ENCODE measurements around the gene CHFR.
"Not testable (repeated sequence)": the region's sequence is repeated elsewhere in the genome, so short reads cannot be mapped to it uniquely, and the experiment has no call there.

CHFR gene

DNA sequence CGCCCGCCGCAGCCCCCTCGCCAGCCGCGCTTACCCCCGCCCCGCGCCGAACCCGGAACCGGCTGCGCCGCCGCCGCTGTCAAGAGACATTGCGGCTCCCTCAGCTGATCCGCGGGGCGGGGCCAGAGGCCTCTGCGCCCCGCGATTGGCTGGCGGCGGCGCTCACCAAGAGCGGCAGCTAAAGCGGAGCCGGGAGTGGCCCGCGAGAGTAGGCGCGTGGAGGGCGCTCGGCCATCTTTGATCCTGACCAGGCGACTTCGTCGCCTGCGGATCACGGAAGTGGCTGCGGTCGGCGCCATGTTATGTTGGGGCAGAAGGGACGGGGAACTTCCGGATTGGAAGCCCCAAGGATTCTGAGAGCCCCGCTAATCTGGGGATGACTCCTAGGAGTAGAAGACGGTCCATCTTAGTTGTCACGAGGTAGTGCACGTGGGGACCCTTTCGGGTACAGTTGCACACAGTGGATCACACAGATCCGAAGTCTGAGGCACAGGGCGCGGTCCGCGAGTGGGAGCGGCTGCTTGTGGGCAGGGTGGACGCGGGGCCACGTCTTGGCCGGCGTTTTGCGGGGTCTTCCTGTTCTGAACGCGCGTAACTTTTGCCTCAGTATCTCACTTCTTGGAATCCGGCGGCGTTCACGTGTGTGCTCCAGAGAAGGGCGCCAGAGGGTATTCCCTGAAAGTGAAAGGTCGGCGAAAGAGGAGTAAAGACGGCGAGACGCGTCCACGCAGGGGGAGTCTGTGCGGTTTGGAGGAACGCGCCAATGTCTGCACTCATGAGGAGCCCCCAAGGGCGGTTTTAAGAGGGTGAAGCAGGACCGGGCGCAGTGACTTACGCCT, at the start of gene CHFR:
Gene CHFR, minus strand, starts transcription at position 93 of the 839 bp plus-strand sequence. CDS start 277 bp downstream, outside the sequence.
- DNase-seq, result peak; percentile 70

GRCh38 chr12:132936921-132937320, 49.5 kb upstream of the CHFR start:
- DNase-seq, result not testable (repeated sequence)

DNA sequence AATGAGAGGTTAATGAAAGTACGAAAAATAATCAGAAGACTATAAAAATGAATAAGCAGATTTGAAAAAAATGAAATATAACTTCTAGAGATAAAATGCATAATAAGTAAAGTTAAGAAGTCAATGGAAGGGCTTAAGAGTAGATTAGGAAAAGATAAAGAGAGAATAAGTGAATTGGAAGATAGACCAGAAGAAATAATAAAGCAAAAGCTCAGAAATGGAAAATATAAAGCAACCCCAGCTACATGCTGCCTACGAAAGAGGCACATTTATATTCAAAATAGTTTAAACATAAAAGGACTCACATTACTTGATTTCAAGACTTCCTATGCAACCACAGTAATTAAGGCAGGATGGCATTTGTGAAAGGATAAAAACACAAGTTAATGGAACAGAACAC, 48.8 kb upstream of the CHFR start:
- no peak for DNase-seq

GRCh38 chr12:132926415-132926833, 39.0 kb upstream of the CHFR start:
- no peak for DNase-seq

- no peak for DNase-seq
Observed at GRCh38 chr12:132925597-132926414, 38.4 kb upstream of the CHFR start.

DNA sequence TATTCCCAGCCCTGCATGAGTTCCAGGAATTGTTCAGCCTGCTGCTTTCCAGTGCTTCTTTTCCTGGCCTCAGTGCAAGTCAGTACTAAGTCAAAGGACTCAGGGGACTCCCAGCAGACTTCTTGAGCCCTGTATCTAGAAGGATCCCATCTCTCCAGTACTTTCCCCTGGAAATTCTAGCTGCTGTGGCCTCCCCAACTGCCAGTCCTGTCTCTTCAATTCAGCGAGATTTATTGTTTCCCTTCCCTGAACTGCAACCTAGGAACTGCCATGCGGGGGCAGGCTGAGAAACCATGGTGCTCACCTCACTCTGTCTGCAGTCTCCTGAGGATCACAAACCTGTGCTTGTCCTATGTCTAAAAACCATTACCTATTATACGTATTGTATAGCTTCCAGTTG, 37.0 kb upstream of the CHFR start:
- no peak for DNase-seq

GRCh38 chr12:132923356-132923909, 36.0 kb upstream of the CHFR start:
- no peak for DNase-seq

DNA sequence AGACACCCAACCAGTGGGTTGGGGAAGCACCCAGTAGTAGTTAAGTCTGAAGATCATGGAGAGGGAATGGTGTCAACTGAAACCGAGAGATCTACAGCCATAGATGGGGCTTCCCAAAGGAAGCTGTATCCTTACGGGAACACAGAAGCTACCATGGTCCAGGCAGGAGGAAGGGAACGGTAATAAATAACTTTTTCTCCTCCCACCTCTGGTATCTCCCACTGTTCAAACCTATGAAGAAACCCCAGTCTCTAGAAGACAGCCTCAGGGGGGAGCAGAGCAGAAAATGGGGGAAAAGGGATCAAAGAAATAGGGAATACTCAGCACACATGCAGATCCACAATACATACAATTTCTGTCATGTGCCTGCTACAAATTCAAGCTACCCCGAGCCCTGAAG, 35.3 kb upstream of the CHFR start:
- no peak for DNase-seq

- DNase-seq, result no peak
Observed at GRCh38 chr12:132921685-132922084, 34.3 kb upstream of the CHFR start.

DNA sequence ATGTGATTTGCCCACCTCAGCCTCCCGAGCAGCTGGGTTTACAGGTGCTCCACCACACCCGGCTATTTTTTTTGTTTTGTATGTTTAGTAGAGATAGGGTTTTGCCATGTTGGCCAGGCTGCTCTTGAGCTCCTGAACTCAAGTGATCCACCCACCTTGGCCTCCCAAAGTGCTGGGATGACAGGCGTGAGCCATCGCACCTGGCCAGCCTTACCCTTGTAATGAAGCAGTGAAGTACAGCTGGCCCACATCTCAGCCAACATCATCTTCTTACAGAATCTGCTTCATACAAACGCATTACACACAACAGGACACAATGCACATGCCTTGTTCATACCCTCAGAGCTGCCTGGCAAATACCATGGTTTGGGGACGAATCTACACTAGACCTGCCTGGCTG, 31.3 kb upstream of the CHFR start:
- no peak for DNase-seq

GRCh38 chr12:132909030-132909368, 21.6 kb upstream of the CHFR start:
- no peak for DNase-seq

DNA sequence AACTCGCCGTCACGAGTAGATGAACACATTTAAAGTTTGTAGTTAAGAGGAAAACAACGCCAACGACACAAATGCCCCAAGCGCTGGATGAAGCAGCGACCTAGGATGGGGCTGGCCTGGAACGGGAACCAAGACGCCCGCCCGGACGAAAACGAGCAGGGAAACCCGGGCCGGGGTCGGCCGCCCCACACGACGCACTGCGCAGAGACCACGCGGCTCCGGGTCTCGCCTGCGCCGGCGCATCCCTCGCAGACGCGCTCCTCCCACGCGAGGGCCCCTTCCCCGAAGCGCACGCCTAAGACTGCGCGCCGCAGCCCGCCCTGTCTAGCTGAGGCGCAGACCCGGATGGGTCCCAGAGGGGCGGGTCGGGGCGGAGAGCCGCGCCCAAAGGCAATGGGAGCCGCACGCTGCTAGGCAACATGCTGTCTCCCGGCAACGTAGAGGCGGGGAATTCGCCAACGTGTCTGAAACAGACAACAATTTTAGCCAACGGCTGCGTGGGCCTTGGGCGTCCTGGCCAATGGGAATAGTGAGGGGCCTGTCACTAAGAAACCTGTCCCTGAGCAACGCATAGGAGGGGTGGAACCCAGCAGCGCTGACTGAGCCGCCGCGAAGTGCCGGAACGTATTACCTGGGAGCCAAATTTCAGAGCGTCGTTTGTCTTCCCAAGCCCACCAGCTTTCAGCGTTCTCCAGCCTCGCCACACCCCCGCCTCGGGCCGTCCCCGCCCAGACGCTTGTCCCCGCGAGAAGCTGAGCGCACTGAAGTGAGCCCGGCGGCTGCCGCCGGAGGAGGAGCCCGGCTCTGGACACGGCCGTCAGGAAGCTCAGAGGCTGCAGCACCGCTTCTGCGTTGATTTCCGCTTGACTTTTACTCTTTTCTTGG, 21.0 kb upstream of the CHFR start:
- peak; percentile 87 for DNase-seq

- not testable (repeated sequence) for DNase-seq
Observed at GRCh38 chr12:132907789-132908144, 20.4 kb upstream of the CHFR start.

DNA sequence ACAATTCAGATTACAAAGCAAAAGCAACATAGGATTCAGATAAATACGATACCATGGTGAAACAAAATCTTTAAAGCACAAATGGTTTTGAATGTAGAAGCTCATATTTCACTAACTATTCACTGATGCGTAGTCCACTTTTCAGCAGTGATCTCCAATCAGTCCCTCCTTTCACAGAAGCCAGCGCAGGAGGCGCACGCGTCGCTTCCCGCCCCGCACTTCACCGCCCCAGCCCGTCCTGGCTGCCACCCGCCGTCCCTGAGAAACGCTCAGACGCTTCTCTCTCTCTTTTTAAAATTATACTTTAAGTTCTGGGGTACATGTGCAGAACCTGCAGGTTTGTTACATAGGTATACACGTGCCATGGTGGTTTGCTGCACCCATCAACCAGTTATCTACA, 19.8 kb upstream of the CHFR start:
- DNase-seq, result no peak

GRCh38 chr12:132904718-132905328, 17.4 kb upstream of the CHFR start:
- no peak for DNase-seq

GRCh38 chr12:132899033-132899432, 11.6 kb upstream of the CHFR start:
- no peak for DNase-seq

DNA sequence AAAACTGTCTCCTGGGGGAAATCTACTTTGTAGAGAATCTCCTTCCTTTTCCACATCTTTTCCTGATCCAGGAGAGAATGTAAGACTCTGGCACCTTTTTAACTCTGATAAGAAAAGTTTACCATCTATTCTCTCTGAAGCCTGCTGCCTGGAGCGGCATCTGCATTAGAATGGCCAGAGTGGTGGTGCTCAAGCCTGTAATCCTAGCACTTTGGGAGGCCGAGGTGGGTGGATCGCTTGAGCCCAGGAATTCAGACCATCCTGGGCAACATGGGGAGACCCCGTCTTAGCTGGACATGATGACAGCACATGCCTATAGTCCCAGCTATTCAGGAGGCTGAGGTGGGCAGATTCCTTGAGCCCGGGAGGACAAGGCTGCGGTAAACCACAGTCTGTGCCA, 1.4 kb upstream of the CHFR start:
- DNase-seq, result no peak

- DNase-seq, result no peak
Observed at GRCh38 chr12:132886529-132887477, 602 bp downstream of the CHFR start.

DNA sequence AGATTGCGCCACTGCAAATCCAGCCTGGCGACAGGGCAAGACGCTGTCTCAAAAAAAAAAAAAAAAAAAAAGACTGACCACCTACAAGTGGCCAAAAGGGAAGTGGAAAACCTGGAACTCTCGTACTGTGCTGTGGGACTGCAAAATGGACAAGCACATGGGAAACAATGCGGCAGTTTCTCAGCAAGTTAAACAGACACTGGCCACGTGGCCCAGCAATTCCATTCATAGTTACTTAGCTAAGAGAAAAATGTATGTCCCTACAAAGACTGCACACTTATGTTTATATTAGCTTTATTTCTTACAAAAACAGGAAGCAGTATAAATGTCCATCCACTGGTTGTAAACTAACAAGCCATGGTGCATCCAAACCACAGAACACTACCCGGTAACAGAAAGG, 5.6 kb downstream of the CHFR start:
- no peak for DNase-seq

DNA sequence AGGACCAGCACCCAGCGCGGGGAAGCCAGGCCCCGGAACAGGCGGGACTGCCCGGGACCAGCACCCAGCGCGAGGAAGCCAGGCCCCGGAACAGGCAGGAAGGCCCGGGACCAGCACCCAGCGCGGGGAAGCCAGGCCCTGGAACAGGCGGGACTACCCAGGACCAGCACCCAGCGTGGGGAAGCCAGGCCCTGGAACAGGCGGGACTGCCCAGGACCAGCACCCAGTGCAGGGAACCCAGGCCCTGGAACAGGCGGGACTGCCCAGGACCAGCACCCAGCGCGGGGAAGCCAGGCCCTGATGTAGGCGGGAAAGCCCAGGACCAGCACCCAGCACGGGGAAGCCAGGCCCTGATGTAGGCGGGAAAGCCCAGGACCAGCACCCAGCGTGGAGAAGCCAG, 12.8 kb downstream of the CHFR start:
- DNase-seq, result not testable (repeated sequence)

GRCh38 chr12:132874175-132874574, 13.2 kb downstream of the CHFR start:
- DNase-seq, result no peak
